NAMALWA (cell line): ENCODE measurements around the gene URAD.

Experiments used
- DNase-seq: peaks from one replicate; pipeline ENCODE4 v3.0.0-alpha.2; 2015; ENCODE audit warnings: low spot score

URAD gene

DNA sequence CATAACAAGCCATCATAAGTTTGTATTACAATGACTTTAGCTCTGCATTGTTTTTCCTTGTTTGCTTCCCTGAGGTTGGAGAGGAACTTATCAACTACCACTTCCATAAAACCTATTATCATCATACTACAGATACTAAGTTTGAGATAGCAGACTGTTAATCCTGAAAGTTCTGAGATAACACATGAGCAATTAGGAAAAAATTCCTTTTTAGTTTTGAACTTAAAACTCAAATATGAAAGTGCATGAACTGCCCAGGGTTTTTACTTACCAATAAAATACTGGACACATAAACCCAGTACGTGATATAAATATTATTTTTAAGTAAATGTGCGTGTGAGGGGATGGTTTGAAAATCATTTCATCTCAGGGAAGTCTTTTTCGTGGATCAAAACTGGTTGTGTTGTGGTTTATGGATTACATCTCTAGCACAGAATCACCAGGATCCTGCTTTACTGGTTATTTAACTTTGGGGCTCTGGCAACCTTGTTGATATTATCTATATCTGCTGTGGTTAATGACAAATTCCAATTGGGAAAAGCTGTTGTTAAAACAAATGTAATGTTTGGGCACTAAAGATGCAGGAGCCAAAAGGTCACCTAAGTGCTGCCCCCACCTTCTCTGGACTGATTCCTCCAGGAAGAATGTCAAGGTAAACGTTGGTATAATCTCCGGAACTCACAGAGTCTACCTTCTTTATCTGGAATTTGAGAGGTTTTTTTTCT lies 31.8 kb downstream of the URAD start:
- DNase-seq = no peak

DNA sequence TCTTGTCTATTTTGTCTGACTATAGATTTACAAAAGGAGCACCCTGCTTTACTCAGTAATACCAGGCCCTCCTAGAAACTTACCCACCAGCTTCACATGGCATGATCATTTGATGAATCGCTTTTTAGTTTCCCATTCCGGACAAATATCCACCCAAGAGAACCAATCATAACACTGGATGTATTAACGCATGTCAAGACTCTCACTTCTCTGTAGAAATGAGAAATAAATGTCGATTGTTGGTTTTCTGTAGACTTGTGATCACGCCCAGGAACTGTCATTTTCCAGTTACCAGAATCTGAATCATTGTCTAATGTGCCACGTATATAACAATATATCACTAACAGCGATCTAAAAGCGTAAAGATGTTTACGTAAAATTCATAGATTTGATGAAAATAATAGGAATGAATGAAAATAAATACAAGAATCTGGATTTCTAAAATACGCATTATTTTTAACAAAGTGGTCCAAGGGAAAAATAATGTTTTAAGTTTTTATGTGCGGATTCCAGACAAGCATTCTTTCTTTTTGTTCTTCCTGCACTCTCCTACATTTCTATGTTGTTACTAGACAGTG lies 33.4 kb downstream of the URAD start:
- DNase-seq = no peak

DNA sequence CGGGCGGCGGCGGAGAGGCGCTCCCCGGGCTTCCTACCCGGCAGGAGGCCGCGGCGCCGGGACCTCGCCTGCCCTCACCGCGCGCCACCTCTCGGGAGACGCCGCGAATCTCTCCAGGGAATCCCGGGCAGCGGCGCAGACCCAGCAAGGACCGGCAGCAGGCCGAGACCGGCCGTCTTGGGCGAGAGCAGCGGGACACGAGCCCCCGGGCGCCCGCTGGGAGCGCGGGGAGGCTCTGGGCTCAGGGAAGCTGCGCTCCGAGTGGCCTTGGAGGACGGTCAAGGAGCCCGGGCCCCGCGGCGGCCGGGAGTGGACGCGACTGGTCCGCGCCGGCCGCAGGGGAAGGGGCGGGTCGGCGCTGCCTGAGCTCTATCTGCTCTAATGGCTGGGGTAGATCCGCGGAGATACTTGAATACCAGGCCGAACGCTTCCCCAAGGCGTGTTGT lies 34.1 kb downstream of the URAD start:
- no peak for DNase-seq

DNA sequence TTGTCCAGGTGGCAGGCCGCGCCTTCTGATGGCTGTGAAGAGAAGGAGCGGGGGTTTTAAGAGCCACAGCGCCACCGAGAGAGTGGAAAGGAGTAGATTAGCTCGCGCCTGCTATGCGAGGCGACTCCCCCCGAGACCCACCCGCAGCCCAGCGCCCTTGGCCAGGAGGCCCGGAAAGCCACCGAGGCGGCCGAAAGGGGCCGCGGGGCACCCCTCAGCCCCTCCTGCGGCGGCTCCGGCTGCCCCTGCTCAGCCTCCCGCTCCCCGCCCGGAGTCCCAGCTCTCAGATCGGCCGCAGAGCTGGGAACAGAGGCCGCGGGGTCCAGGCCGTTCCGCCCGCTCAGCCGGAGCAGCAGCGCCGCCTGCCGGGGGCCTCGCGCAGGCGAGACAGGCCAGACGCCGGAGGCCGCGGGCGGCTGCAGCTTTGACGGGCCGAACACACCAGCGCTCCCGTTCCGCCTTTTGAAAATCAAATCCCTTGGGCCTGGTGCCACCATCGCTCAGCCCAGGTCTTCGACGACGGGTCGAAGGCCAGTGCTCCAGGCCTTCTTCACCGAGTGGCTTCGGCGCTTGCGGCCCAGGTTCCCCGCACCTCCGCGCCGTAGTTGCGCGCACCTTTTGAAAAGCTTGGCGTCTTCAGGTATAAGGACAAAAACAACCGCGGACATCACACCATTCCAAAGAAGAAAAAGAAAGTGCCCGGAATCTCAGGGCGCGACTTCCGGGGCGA lies 34.7 kb downstream of the URAD start:
- DNase-seq = peak; percentile 68

DNA sequence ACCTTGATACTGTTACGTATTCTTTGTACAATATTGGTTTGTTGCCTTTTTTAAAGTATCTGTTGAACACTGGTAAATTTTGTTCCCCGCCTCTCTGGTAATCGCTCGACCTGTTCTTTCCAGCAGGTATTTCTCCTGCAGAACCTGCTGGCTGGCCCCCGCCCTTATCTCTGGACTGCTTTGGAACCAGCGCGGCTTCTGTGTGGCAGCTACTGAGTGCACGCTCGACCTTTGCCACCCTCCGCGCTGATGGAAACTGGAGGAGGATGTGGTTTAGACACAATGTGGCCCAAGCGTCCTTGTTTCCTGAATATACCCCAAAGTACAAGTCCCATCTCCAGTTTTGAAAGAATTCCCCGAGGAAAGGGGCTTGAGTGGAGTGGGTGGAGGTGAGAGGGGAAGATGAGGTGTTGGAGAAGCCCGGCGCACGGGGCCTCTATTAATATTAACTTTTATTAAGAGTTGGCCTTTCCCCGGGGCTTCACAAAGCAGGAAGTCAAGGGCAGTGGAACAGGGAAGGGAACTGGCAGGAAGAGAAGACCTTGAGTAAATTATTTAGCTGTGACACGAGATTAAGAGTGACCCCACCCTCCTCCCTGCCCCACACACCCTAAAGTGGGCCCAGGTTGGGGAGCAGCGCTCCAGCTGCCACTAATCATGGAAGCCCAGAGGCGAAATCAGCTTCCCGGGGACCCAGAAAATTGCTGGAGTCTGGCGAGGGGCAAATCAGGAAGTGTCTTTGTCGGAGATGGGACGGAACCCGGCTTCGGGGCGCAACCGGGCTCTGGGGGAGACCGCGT lies 35.4 kb downstream of the URAD start:
- DNase-seq = no peak

DNA sequence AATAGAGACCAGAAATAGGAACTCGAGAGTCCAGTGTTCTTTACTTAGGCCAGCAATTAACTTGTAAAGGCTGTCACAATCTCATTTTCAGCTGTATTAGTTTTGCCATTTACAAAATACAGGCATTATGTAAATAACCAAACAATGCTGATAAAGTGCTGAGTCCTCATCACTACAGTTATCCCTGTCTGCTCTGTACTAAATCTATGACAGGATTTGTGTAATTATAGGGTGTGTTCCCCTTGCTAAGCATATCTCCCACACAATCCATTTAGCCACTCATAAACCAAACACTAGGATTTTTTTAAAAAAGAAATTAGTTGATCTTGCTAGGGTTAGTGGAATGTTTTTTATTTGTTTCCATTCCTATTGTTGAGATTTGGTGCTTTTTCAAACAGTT lies 45.5 kb downstream of the URAD start:
- DNase-seq = no peak

DNA sequence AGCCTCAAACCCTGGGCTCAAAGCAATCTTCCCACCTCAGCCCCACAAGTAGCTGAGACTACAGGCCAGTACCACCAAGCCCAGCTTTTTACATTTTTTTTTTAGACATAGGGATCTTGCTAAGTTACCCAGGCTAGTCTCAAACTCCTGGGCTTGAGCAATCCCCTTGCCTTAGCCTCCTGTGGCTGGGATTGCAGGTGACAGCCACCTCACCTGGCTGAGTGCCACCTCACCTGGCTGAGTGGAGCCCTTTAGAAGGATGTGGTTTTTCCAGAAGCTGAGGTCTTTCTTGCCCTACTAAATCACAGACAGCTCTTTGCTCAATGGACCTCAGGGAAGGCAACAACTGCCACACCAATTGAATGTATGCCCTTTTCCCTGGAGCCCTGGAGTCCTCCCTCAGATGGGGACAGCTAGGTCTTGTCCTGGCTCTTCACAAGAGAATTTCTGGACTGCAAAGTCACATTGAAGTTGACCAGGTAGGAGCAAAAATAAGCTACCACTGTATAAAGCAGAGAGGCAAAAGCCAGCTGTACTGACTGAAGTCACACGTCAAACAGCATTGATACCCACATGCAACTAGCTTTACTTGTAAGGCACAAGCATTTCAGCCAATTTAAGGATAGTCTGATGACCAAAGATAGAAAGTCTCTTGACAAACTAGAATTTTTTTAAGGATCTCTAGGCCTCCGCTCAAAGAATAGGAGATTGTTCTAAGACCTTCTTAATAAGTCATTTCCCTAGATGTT lies 54.7 kb downstream of the URAD start:
- DNase-seq = no peak

DNA sequence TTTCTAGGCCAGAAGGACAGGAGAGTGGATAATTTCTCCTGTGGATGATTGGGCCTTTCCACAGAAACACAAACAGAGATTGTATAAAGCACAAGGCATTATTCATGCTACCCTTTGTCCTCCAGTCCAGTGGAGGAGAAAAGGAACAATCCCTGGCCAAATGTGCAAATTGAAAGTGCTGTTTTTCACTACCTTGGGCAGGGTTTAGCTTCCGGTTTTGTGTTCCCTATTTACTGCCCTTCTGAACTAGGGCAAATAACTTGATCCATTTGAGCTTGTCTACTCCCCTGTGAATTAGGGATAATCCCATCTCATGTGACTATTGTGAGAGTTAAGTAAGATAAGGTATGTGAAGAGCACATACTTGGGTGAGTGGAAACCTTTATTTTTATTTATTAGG lies 55.4 kb downstream of the URAD start:
- no peak for DNase-seq

DNA sequence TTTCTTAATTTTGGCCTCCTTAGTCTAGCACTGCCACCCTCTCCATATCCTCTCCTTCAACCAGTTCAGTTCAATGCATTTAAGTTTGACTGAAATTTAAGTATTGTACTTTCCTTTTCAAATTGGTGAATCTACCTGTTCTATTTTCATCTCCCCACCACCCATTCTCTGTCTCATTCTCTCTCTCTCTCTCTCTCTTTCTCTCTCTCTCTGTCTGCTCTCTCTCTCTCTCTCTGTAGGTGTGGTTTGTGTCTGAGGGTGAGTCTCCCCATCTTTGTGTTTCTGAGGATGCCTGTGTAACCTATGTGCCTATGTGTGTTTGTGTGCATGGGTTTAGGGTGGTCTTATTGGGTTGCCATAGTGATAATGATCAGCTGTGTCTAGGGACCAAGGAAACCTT lies 58.6 kb downstream of the URAD start:
- no peak for DNase-seq

DNA sequence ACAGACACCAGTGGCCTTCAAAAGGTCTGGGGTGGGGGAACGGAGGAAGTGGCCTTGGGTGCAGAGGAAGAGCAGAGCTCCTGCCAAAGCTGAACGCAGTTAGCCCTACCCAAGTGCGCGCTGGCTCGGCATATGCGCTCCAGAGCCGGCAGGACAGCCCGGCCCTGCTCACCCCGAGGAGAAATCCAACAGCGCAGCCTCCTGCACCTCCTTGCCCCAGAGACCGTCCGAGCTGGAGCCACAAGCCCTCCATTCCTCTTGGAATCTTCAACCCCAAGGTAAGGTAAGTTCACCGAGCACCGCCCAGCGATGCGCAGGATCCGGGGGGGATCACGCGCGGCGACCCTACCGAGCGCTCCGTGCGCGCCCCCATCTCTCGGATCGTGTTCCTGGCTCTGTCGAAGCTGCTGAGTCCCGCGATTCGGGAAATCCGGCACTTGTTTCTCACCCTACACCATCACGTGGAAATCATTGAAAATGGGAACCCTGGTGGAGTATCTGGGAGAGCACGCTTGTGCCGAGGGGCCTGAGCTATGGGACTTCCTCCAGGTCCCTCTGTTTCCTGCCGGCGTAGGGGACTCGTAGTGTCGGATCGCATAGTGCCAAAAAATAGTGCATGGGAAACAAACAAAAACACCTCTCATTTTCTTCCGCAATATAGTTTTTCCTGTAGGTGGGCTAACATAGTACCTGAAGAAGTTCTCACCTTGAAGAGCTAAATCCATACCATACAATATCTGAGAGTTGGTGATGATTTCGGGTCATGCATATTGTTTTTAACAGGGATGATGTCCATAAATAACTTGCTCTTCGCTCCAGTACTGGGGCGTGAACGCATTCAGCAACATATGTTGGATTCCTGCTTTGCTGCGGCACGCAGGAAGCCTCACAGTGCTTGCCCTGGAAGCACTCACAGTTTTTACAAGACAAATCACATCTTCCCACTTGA lies 59.4 kb downstream of the URAD start:
- no peak for DNase-seq

DNA sequence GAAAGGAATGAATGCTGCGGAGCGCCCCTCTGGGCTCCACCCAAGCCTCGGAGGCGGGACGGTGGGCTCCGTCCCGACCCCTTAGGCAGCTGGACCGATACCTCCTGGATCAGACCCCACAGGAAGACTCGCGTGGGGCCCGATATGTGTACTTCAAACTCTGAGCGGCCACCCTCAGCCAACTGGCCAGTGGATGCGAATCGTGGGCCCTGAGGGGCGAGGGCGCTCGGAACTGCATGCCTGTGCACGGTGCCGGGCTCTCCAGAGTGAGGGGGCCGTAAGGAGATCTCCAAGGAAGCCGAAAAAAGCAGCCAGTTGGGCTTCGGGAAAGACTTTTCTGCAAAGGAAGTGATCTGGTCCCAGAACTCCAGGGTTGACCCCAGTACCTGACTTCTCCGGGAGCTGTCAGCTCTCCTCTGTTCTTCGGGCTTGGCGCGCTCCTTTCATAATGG lies 60.1 kb downstream of the URAD start:
- no peak for DNase-seq
